Placental pericyte (primary cell): Measurements from ENCODE around the gene OR1A1. TPM values are rescaled to one million over a fixed set of nuclear protein-coding genes. Genes with fewer than 3 reads are reported as not detected.

Experiments used
- total RNA-seq: library from RNA; depleted of rRNA; stranded (reverse); fragments of >200 nt; gene quantifications from 2 replicates; pipeline ENCODE4 v1.2.3, GENCODE V29; 2012

The OR1A1 gene, protein sequence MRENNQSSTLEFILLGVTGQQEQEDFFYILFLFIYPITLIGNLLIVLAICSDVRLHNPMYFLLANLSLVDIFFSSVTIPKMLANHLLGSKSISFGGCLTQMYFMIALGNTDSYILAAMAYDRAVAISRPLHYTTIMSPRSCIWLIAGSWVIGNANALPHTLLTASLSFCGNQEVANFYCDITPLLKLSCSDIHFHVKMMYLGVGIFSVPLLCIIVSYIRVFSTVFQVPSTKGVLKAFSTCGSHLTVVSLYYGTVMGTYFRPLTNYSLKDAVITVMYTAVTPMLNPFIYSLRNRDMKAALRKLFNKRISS
- total RNA-seq = not detected in 2 replicates

DNA sequence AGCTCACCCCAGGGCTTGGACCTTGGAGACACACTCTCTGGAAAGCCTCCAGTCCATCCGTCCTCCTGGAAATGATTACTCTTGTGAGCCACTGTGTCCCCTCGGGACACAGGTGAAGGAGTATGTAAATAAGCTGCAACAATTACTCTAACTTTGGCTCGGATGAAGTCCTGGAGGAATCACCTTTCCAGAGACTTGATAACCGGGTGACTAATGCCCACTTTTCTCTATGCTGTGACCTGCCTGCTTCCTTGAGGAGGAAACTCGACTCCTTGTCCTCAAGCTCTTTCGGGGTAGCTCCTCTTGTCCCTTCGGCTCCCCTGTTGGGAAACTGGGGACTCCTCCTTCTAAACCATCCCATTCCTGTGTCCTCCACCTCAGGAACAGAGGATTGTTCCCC, at the start of gene OR1A1:
TSS of gene OR1A1 (plus strand) at position 301 of the 400 bp plus-strand sequence. CDS start 7,954 bp downstream, outside the sequence.

DNA sequence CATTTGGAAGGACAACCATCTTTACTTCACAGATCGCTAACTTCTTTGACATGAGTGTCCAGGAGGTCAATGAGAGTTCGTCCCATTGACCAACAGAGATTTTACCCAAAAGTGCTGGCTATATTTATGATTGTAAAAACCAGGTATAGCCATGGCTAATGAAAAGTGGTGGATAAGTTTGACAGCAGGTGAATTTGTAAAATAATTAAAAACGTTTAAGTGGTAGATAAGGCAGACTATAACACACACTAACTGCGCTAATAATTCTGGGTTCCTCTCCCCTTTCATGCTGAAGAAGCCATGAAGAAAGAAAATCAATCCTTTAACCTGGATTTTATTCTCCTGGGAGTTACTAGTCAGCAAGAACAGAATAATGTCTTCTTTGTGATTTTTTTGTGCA, 10.2 kb upstream of the OR1A1 start, which contains the start of gene OR1A2:
TSS of gene OR1A2 (plus strand) at position 301 of the 400 bp plus-strand sequence. CDS start at position 301, 0 bp downstream.

Other genes starting within 250 kb of the OR1A1 start
- gene OR1D5, start 144.1 kb upstream of the OR1A1 start, total RNA-seq = not detected in 2 replicates
- not detected in 2 replicates for gene OR1D2, start 103.2 kb upstream of the OR1A1 start, total RNA-seq
- not detected in 2 replicates for gene OR1G1, start 80.1 kb upstream of the OR1A1 start, total RNA-seq
- gene OR1A2, start 10.1 kb upstream of the OR1A1 start, total RNA-seq = not detected in 2 replicates
- gene OR3A1, start 90.7 kb downstream of the OR1A1 start, total RNA-seq = 0.57 and 0.88 TPM in 2 replicates
- gene OR3A2, start 178.6 kb downstream of the OR1A1 start, total RNA-seq = 1.7 and 4.8 TPM in 2 replicates
- gene OR1E1, start 190.7 kb downstream of the OR1A1 start, total RNA-seq = not detected in 2 replicates
- not detected in 2 replicates for gene OR3A3, start 203.7 kb downstream of the OR1A1 start, total RNA-seq
- gene OR1E2, start 226.2 kb downstream of the OR1A1 start, total RNA-seq = 0.14 TPM in 1 of 2 replicates, not detected in the other